Measurements from ENCODE around the gene RUNX2. TPM values are rescaled to one million over a fixed set of nuclear protein-coding genes. Genes with fewer than 3 reads are reported as not detected.

The RUNX2 gene
- total RNA-seq, 1 donor from 2014 or later: 0.09 TPM

DNA sequence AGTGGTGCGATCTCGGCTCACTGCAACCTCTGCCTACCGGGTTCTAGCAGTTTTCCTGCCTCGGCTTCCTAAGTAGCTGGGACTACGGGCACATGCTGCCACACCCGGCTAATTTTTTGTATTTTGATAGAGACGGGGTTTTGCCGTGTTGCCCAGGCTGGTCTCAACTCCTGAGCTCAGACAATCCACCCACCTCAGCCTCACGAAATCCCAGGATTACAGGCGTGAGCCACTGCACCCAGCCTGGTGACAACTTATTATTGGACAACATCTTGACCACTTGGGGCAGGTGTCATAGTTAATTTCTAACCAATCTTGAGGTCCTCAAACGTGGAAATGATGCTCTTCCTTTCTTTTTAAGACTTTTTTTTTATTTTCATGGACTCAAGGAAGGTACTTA, 383.9 kb downstream of the RUNX2 start:
- H3K27me3 ChIP-seq: no peaks in the 10 kb centered on the region
- TF ChIP-seq, protein P1, sequence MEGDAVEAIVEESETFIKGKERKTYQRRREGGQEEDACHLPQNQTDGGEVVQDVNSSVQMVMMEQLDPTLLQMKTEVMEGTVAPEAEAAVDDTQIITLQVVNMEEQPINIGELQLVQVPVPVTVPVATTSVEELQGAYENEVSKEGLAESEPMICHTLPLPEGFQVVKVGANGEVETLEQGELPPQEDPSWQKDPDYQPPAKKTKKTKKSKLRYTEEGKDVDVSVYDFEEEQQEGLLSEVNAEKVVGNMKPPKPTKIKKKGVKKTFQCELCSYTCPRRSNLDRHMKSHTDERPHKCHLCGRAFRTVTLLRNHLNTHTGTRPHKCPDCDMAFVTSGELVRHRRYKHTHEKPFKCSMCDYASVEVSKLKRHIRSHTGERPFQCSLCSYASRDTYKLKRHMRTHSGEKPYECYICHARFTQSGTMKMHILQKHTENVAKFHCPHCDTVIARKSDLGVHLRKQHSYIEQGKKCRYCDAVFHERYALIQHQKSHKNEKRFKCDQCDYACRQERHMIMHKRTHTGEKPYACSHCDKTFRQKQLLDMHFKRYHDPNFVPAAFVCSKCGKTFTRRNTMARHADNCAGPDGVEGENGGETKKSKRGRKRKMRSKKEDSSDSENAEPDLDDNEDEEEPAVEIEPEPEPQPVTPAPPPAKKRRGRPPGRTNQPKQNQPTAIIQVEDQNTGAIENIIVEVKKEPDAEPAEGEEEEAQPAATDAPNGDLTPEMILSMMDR (IDR thresholded peaks at IDR 0.05): no peak
- TF ChIP-seq EZH2 (IDR thresholded peaks at IDR 0.05) (no peak), EZH2phosphoT487 (IDR thresholded peaks at IDR 0.05) (no peak)
- no peak overlapping the region for H2AFZ ChIP-seq (replicated peaks)
- no peaks in the 10 kb centered on the region for H3F3A ChIP-seq (ENCODE audit: low read depth)
- peaks cover 3% of the 10 kb centered on the region for H3K4me1 ChIP-seq
- no peak overlapping the region for H3K4me2 ChIP-seq
- Mint-ChIP-seq H3K4me3 (no peak overlapping the region), H3K9me3 (no peaks in the 10 kb centered on the region), H3K36me3 (no peaks in the 10 kb centered on the region), H3K4me1 (peaks cover 9% of the 10 kb centered on the region), H3K27me3 (ENCODE audit: insufficient read depth, low read depth) (peaks cover 2% of the 10 kb centered on the region), H3K27ac (no peak overlapping the region)
- DNase-seq (ENCODE audit: low spot score): no peak
- H3K9ac ChIP-seq: no peak overlapping the region
- H3K79me2 ChIP-seq (ENCODE audit: low read depth): no peaks in the 10 kb centered on the region
- H3K4me3 ChIP-seq: no peak overlapping the region
- no peaks in the 10 kb centered on the region for H4K20me1 ChIP-seq (ENCODE audit: low read depth)
- no peak overlapping the region for H3K27ac ChIP-seq
- H3K36me3 ChIP-seq: no peaks in the 10 kb centered on the region
- no peaks in the 10 kb centered on the region for H3K9me3 ChIP-seq (ENCODE audit: low read depth)

GRCh38 chr6:45712786-45713185, 384.7 kb downstream of the RUNX2 start:
- Histone ChIP-seq H3K36me3 (no peaks in the 10 kb centered on the region), H2AFZ (replicated peaks) (no peak overlapping the region), H3K79me2 (ENCODE audit: low read depth) (no peaks in the 10 kb centered on the region), H3K27me3 (no peaks in the 10 kb centered on the region), H3K4me1 (peaks cover 3% of the 10 kb centered on the region), H4K20me1 (ENCODE audit: low read depth) (no peaks in the 10 kb centered on the region), H3K27ac (no peak overlapping the region), H3K4me2 (no peak overlapping the region), H3F3A (ENCODE audit: low read depth) (no peaks in the 10 kb centered on the region), H3K4me3 (no peak overlapping the region), H3K9me3 (ENCODE audit: low read depth) (no peaks in the 10 kb centered on the region), H3K9ac (no peak overlapping the region)
- H3K36me3 Mint-ChIP-seq: no peaks in the 10 kb centered on the region
- no peak for DNase-seq (ENCODE audit: low spot score)
- peaks cover 2% of the 10 kb centered on the region for H3K27me3 Mint-ChIP-seq (ENCODE audit: insufficient read depth, low read depth)
- H3K27ac Mint-ChIP-seq: no peak overlapping the region
- no peaks in the 10 kb centered on the region for H3K9me3 Mint-ChIP-seq
- TF ChIP-seq EZH2phosphoT487 (IDR thresholded peaks at IDR 0.05): no peak
- TF ChIP-seq, protein P1 (IDR thresholded peaks at IDR 0.05): no peak
- no peak for TF ChIP-seq EZH2 (IDR thresholded peaks at IDR 0.05)
- no peak overlapping the region for H3K4me3 Mint-ChIP-seq
- peaks cover 9% of the 10 kb centered on the region for H3K4me1 Mint-ChIP-seq

Other genes starting within 250 kb of the RUNX2 start
- gene SUPT3H, start 49.6 kb downstream of the RUNX2 start, total RNA-seq (ENCODE audit: low replicate concordance): 16.3 and 22.5 TPM in 2 replicates